Measurements from ENCODE around the gene ISOC2.

GRCh38 chr19:55406826-55407549, 54.5 kb downstream of the ISOC2 start:
- TF ChIP-seq, protein P1, sequence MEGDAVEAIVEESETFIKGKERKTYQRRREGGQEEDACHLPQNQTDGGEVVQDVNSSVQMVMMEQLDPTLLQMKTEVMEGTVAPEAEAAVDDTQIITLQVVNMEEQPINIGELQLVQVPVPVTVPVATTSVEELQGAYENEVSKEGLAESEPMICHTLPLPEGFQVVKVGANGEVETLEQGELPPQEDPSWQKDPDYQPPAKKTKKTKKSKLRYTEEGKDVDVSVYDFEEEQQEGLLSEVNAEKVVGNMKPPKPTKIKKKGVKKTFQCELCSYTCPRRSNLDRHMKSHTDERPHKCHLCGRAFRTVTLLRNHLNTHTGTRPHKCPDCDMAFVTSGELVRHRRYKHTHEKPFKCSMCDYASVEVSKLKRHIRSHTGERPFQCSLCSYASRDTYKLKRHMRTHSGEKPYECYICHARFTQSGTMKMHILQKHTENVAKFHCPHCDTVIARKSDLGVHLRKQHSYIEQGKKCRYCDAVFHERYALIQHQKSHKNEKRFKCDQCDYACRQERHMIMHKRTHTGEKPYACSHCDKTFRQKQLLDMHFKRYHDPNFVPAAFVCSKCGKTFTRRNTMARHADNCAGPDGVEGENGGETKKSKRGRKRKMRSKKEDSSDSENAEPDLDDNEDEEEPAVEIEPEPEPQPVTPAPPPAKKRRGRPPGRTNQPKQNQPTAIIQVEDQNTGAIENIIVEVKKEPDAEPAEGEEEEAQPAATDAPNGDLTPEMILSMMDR (IDR thresholded peaks at IDR 0.05; ENCODE audit: low read length), result no peak
- no peak for TF ChIP-seq EZH2 (IDR thresholded peaks at IDR 0.05; ENCODE audit: borderline replicate concordance, low read length)

Data from OCI-LY1 (cell line).